GM23338 (cell line): ENCODE results near the gene ZNF787. TPM values are rescaled to one million over a fixed set of nuclear protein-coding genes. Genes with fewer than 3 reads are reported as not detected.
A peak's percentile ranks its signal among the peaks of the same experiment; 100 is the strongest.

Experiments
- ATAC-seq: fragments of 200-7000 bp; cut with Tn5 transposase; 3 replicates; pipeline ENCODE4 v1.9.1; 2020
- DNase-seq: peaks from one replicate; pipeline ENCODE4 v3.0.0-alpha.2; 2015; ENCODE audit warnings: low spot score
- H2AFZ ChIP-seq: fragments of 200-600 bp; sonication (generic); 2 replicates; pipeline ENCODE4 v1.8.0; 2016; ENCODE audit warnings: antibody characterized with exemption, mild to moderate bottlenecking, moderate library complexity
- H3F3A ChIP-seq: fragments of 200-600 bp; sonication (generic); replicated peaks from 2 replicates; pipeline ENCODE4 v1.8.0; 2017; ENCODE audit warnings: antibody characterized with exemption, mixed run types, low read depth
- H3K27ac ChIP-seq: fragments of 200-600 bp; sonication (generic); 2 replicates; pipeline ENCODE4 v1.6.1; 2016; ENCODE audit warnings: low read depth
- H3K27me3 ChIP-seq: fragments of 200-600 bp; sonication (generic); 2 replicates; pipeline ENCODE4 v1.8.0; 2016; ENCODE audit warnings: mild to moderate bottlenecking, mixed run types, moderate library complexity; ENCODE audit not compliant: insufficient read depth
- H3K36me3 ChIP-seq: fragments of 200-600 bp; sonication (generic); 2 replicates; pipeline ENCODE4 v1.8.0; 2016; ENCODE audit warnings: mild to moderate bottlenecking; ENCODE audit not compliant: insufficient read depth
- H3K4me1 ChIP-seq: fragments of 200-600 bp; sonication (generic); 2 replicates; pipeline ENCODE4 v1.8.0; 2016; ENCODE audit warnings: mild to moderate bottlenecking, moderate library complexity; ENCODE audit not compliant: insufficient read depth
- H3K4me2 ChIP-seq: fragments of 200-600 bp; sonication (generic); 2 replicates; pipeline ENCODE4 v1.7.1; 2017; ENCODE audit warnings: mixed run types
- H3K4me3 ChIP-seq: fragments of 200-600 bp; sonication (generic); 2 replicates; pipeline ENCODE4 v1.6.1; 2016; ENCODE audit warnings: mixed run types
- H3K79me2 ChIP-seq: fragments of 200-600 bp; sonication (generic); replicated peaks from 2 replicates; pipeline ENCODE4 v1.8.0; 2017; ENCODE audit warnings: mild to moderate bottlenecking; ENCODE audit not compliant: insufficient read depth
- H3K9me2 ChIP-seq: fragments of 200-600 bp; sonication (generic); 2 replicates; pipeline ENCODE4 v1.8.0; 2017; ENCODE audit not compliant: insufficient read depth
- H4K20me1 ChIP-seq: fragments of 200-600 bp; sonication (generic); replicated peaks from 2 replicates; pipeline ENCODE4 v1.8.0; 2017; ENCODE audit warnings: mild to moderate bottlenecking; ENCODE audit not compliant: insufficient read depth
- H3K27ac Mint-ChIP-seq: 2 replicates; pipeline ENCODE4 v1.8.0; 2020; ENCODE audit warnings: inconsistent platforms, mild to moderate bottlenecking, moderate library complexity, mixed read lengths
- H3K27me3 Mint-ChIP-seq: 3 replicates; pipeline ENCODE4 v1.8.0; 2022; ENCODE audit warnings: low read depth, mild to moderate bottlenecking, moderate library complexity, mixed read lengths, inconsistent platforms; ENCODE audit not compliant: insufficient read depth, poor library complexity
- H3K36me3 Mint-ChIP-seq: 3 replicates; pipeline ENCODE4 v1.8.0; 2021; ENCODE audit warnings: low read depth, mild to moderate bottlenecking, inconsistent platforms, moderate library complexity, mixed read lengths
- H3K4me1 Mint-ChIP-seq: 3 replicates; pipeline ENCODE4 v1.8.0; 2020; ENCODE audit warnings: mild to moderate bottlenecking, inconsistent platforms, mixed read lengths
- H3K4me3 Mint-ChIP-seq: 3 replicates; pipeline ENCODE4 v1.8.0; 2021; ENCODE audit warnings: moderate library complexity, mild to moderate bottlenecking, inconsistent platforms, mixed read lengths
- H3K9me3 Mint-ChIP-seq: 3 replicates; pipeline ENCODE4 v1.8.0; 2020; ENCODE audit warnings: moderate library complexity, mild to moderate bottlenecking, inconsistent platforms, mixed read lengths
- CTCF ChIP-seq, 2 experiments: fragments of 200-600 bp in 1 of 2; sonication (generic) in 1 of 2; conservative IDR thresholded peaks; 2 replicates each; pipeline versions ENCODE4 v1.5.1 to v1.6.1; 2016 to 2017; ENCODE audit warnings: antibody characterized with exemption in 2 of 2, low read depth in 2 of 2, mild to moderate bottlenecking in 2 of 2, moderate library complexity in 1 of 2
- EZH2 ChIP-seq: fragments of 200-600 bp; sonication (generic); IDR thresholded peaks from one replicate; pipeline ENCODE4 v1.8.0; 2017; ENCODE audit warnings: antibody characterized with exemption, mild to moderate bottlenecking, low read depth; ENCODE audit not compliant: unreplicated experiment
- STAT1 ChIP-seq: IDR thresholded peaks from one replicate; pipeline ENCODE4 v1.6.1; 2016; ENCODE audit warnings: antibody characterized with exemption; ENCODE audit not compliant: unreplicated experiment
- ZNF331 ChIP-seq: fragments of 250-450 bp; sonication (Bioruptor Pico); IDR thresholded peaks from 2 replicates; pipeline ENCODE4 v1.5.0; 2020; ENCODE audit warnings: low read depth, mild to moderate bottlenecking, moderate library complexity
- ZNF462 ChIP-seq: fragments of 250-450 bp; sonication (Bioruptor Pico); IDR thresholded peaks from 2 replicates; pipeline ENCODE4 v1.5.0; 2020; ENCODE audit warnings: mild to moderate bottlenecking, moderate library complexity
- polyA plus RNA-seq: library from polyadenylated mRNA; unstranded; fragments of >200 nt; fragmentation: Nextera tagmentation; extraction: Ambion mirVana; gene quantifications from 2 replicates; pipeline ENCODE4 v1.2.1, GENCODE V29; 2016
- total RNA-seq: library from RNA; depleted of rRNA; stranded (reverse); fragments of >200 nt; shearing (Covaris generic); gene quantifications from 2 replicates; pipeline ENCODE4 v1.2.3, GENCODE V29; 2014

The ZNF787 gene
- total and polyA plus RNA-seq, 2 experiments from 2014 or later, result 12.5 to 44.6 TPM

GRCh38 chr19:56091066-56091490, 30.0 kb downstream of the ZNF787 start (continued):
- TF ChIP-seq ZNF462 (CRISPR knock-in tag), result no peak

- DNase-seq, result no peak
- Histone ChIP-seq H3K9me2 (no peaks in the 10 kb centered on the region), H3K4me3 (no peak overlapping the region), H3K36me3 (no peaks in the 10 kb centered on the region), H3K79me2 (peaks cover 50% of the 10 kb centered on the region), H2AFZ (no peak overlapping the region), H3K4me2 (no peak overlapping the region), H3F3A (no peaks in the 10 kb centered on the region), H3K4me1 (peaks cover 16% of the 10 kb centered on the region; the same call in 1 of the 2 replicates), H3K27me3 (no peaks in the 10 kb centered on the region), H3K27ac (no peak overlapping the region), H4K20me1 (peaks cover 19% of the 10 kb centered on the region)
- H3K36me3 Mint-ChIP-seq, result peaks cover 40% of the 10 kb centered on the region
- TF ChIP-seq EZH2, result no peak
- TF ChIP-seq ZNF331 (CRISPR knock-in tag), result no peak
- TF ChIP-seq CTCF (conservative IDR thresholded peaks at IDR 0.05; ENCODE audit: low read depth in 2 of 2), result peak in 1 of 2 experiments; percentile 31; a peak in 2 of 4 replicates
- no peak for TF ChIP-seq STAT1
- no peak for ATAC-seq
- H3K9me3 Mint-ChIP-seq, result peaks cover 6% of the 10 kb centered on the region; the same call in 2 of the 3 replicates
- no peak overlapping the region for H3K27ac Mint-ChIP-seq
- peaks cover 23% of the 10 kb centered on the region for H3K27me3 Mint-ChIP-seq
- H3K4me3 Mint-ChIP-seq, result no peak overlapping the region
- H3K4me1 Mint-ChIP-seq, result peaks cover 48% of the 10 kb centered on the region
These were observed 31.8 kb downstream of the ZNF787 start for GRCh38 chr19:56089344-56089743.
